Psoas muscle (tissue), 8 donors: ENCODE results near the gene PTPRF. TPM values are rescaled to one million over a fixed set of nuclear protein-coding genes. Genes with fewer than 3 reads are reported as not detected.

Source experiments
- ATAC-seq, 4 donors: fragments of 200-7000 bp; cut with Tn5 transposase; one replicate each; pipeline ENCODE4 v1.9.1; 2020; ENCODE audit warnings: moderate library complexity in 3 of 4, mild to moderate bottlenecking in 2 of 4
- DNase-seq, 2 donors: peaks; one replicate each; pipeline ENCODE4 v3.0.0-alpha.2; 2020
- H3K27ac ChIP-seq: fragments of 200-600 bp; one replicate; pipeline ENCODE4 v1.8.0; 2022
- H3K27me3 ChIP-seq, 3 donors: fragments of 200-600 bp in 1 of 3; one replicate each; pipeline versions ENCODE4 v1.6.1 to v1.8.0; 2013 to 2022; ENCODE audit warnings: low read length in 2 of 3, mild to moderate bottlenecking in 2 of 3, moderate library complexity in 1 of 3; ENCODE audit not compliant: insufficient read depth in 3 of 3
- H3K36me3 ChIP-seq, 2 donors: fragments of 200-600 bp in 1 of 2; one replicate each; pipeline versions ENCODE4 v1.6.1 to v1.8.0; 2013 to 2022; ENCODE audit warnings: low read depth in 1 of 2, mild to moderate bottlenecking in 1 of 2, moderate library complexity in 1 of 2; ENCODE audit not compliant: insufficient read depth in 1 of 2
- H3K4me1 ChIP-seq: fragments of 200-600 bp; one replicate; pipeline ENCODE4 v1.8.0; 2022
- H3K4me3 ChIP-seq: fragments of 200-600 bp; one replicate; pipeline ENCODE4 v1.8.0; 2022; ENCODE audit warnings: mild to moderate bottlenecking
- H3K9me3 ChIP-seq: fragments of 200-600 bp; one replicate; pipeline ENCODE4 v1.8.0; 2022
- CTCF ChIP-seq: fragments of 200-600 bp; IDR thresholded peaks from one replicate; pipeline ENCODE4 v1.8.0; 2022; ENCODE audit warnings: antibody characterized with exemption
- WGBS, 3 donors: extraction: QIAGEN DNeasy Blood & Tissue Kit; methylation state at CpG; one replicate each; pipeline versions ENCODE4 v1.1.6 to v1.1.7; 2013; 5-methylcytosine and 5-hydroxymethylcytosine counted together
- intact Hi-C, 2 donors: fragments of 100-400 bp; cut with DNase I; formaldehyde crosslinking; loops; one replicate each; pipeline versions ENCODE4 v1.11.0 to v1.14.2; 2022
- polyA plus RNA-seq, 3 donors: library from polyadenylated mRNA; stranded (reverse); fragments of 200-250 nt; gene quantifications; one replicate each; pipeline ENCODE4 v1.2.3, GENCODE V29; 2013
- total RNA-seq, 4 donors: library from RNA; stranded (reverse); fragmentation: NEBNext Ultra II Directional in 2 of 4; extraction: Animal tissue kit (Norgen Biotek cat#: 25700) in 2 of 4; gene quantifications; one replicate each; pipeline versions ENCODE4 v1.2.1 to v1.2.4, GENCODE V29; 2021 to 2023
- donor health status: healthy with polysubstance abuse.
- donor health status: DM: no; HTN: no; CAD: no; lungs with moderate emphysema.
- donor health status: Bipolar disorder and iron deficiency.
- donor health status: healthy.
- donor health status: DM: yes; HTN: yes; CAD: no.
- donor health status: DM: no; HTN: no; CAD: no.
- donor health status: DM: no; HTN: no; CAD: no.
- donor health status: DM: yes; HTN: yes; CAD: no.

PTPRF gene
- total and polyA plus RNA-seq, 7 donors, result 0.65 to 8.9 (median 1.9) TPM

- no peaks in the 10 kb centered on the region for H3K27me3 ChIP-seq
- intact Hi-C loops, result no loop called here
- no peak overlapping the region for H3K4me3 ChIP-seq
- no peak overlapping the region for H3K27ac ChIP-seq
- H3K9me3 ChIP-seq, result no peaks in the 10 kb centered on the region
- H3K4me1 ChIP-seq, result no peaks in the 10 kb centered on the region
- H3K36me3 ChIP-seq, result no peaks in the 10 kb centered on the region
- 75 to 88% (median 79%) methylated on average over 19 of the region's 19 CpGs for WGBS, 3 donors
- no peak for TF ChIP-seq CTCF
- ATAC-seq (no peak), DNase-seq (no peak)
These were observed 69.6 kb downstream of the PTPRF start for GRCh38 chr1:43600033-43601020.

GRCh38 chr1:43602990-43603389, 72.3 kb downstream of the PTPRF start:
- Histone ChIP-seq H3K4me1 (no peaks in the 10 kb centered on the region), H3K36me3 (no peaks in the 10 kb centered on the region), H3K9me3 (no peaks in the 10 kb centered on the region), H3K27ac (no peak overlapping the region), H3K4me3 (no peak overlapping the region), H3K27me3 (no peaks in the 10 kb centered on the region)
- 88 to 94% (median 91%) methylated on average over 10 of the region's 10 CpGs for WGBS, 3 donors
- ATAC-seq (no peak), DNase-seq (no peak)
- intact Hi-C loops, result no loop called here
- no peak for TF ChIP-seq CTCF

DNA sequence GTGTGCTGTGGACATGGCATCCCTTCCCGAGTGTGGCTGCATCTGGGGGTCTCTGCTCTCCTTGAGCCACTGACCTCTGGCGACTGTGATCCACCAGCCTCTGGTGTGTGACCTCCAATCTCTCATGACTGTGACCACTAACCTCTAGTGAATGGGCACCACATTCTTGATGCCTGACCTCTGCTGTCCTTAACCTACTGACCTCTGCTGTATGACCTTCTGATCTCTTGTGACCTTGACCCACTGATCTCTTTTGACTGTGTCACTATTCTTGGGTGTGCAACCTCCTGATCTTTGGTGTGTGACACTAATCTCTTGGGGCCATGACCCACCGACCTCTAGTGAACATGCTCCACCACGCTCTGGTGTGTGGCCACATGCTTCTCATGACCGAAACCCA, 73.5 kb downstream of the PTPRF start:
- 89 to 100% (median 98%) methylated on average over 5 of the region's 5 CpGs for WGBS, 3 donors
- Histone ChIP-seq H3K36me3 (no peaks in the 10 kb centered on the region), H3K27me3 (no peaks in the 10 kb centered on the region), H3K27ac (no peak overlapping the region), H3K9me3 (no peaks in the 10 kb centered on the region), H3K4me3 (no peak overlapping the region), H3K4me1 (no peaks in the 10 kb centered on the region)
- ATAC-seq, result no peak
- no peak for TF ChIP-seq CTCF
- no peak for DNase-seq
- intact Hi-C loops, result no loop called here

- Histone ChIP-seq H3K27me3 (no peaks in the 10 kb centered on the region), H3K27ac (no peak overlapping the region), H3K4me3 (no peak overlapping the region), H3K4me1 (no peaks in the 10 kb centered on the region), H3K9me3 (no peaks in the 10 kb centered on the region), H3K36me3 (no peaks in the 10 kb centered on the region)
- 93 to 95% (median 94%) methylated on average over 18 of the region's 18 CpGs for WGBS, 3 donors
- intact Hi-C loops, result no loop called here
- no peak for TF ChIP-seq CTCF
- ATAC-seq (no peak), DNase-seq (no peak)
These were observed 74.5 kb downstream of the PTPRF start for GRCh38 chr1:43605157-43605556.
